HepG2 (cell line): ENCODE measurements around the gene AGXT. TPM values are rescaled to one million over a fixed set of nuclear protein-coding genes. Genes with fewer than 3 reads are reported as not detected.

Experiments used
- ATAC-seq: fragments of 200-7000 bp; cut with Tn5 transposase; 3 replicates; pipeline ENCODE4 v1.9.1; 2020; ENCODE audit warnings: mild to moderate bottlenecking, moderate library complexity
- BruUV-seq: library from RNA; stranded (reverse); fragments of 400-500 nt; replicated peaks from 2 replicates; lab custom pipeline; 2021; lab: Mats Ljungman, UMichigan
- CTCF ChIA-PET: fragments of 300-600 bp; formaldehyde crosslinking; extraction: SDS; loops from one replicate; lab custom pipeline; 2021; ENCODE audit warnings: low total read pairs, inconsistent platforms, low intra/inter-chr PET ratio; lab: Yijun Ruan, JAX
- POLR2A ChIA-PET: fragments of 350-600 bp; sonication (Branson Sonifier 250); formaldehyde crosslinking; loops from one replicate; lab custom pipeline; 2020; ENCODE audit warnings: antibody characterized with exemption, inconsistent platforms; lab: Yijun Ruan, JAX
- DNase-seq: peaks from one replicate; pipeline ENCODE4 v3.0.0-alpha.2; 2015; ENCODE audit warnings: low spot score
- FAIRE-seq: peaks from 3 replicates; lab custom pipeline; 2011; peaks lifted over from hg19 to GRCh38; lab: Jason Lieb, UNC
- H2AFZ ChIP-seq: one replicate; pipeline ENCODE4 v1.6.1; 2011; ENCODE audit warnings: low read length, inconsistent platforms
- H3K27ac ChIP-seq: fragments of 300-600 bp; 3 replicates; pipeline ENCODE4 v1.8.0; 2011; ENCODE audit warnings: mixed run types, mild to moderate bottlenecking, mixed read lengths, low read length, inconsistent platforms; ENCODE audit not compliant: insufficient read depth; ENCODE audit errors: extremely low read length
- H3K27me3 ChIP-seq, 2 experiments: fragments of 200-600 bp in 1 of 2; 2 replicates in 1 of 2; 3 replicates in 1 of 2; pipeline versions ENCODE4 v1.6.0 to v1.8.0; 2011; ENCODE audit warnings: low read length in 2 of 2, mild to moderate bottlenecking in 2 of 2, moderate library complexity in 2 of 2, inconsistent platforms in 1 of 2; ENCODE audit not compliant: insufficient read depth in 2 of 2, control insufficient read depth in 1 of 2
- H3K36me3 ChIP-seq, 2 experiments: fragments of 200-600 bp in 1 of 2; replicated peaks in 1 of 2; 2 replicates in 1 of 2; 3 replicates in 1 of 2; pipeline versions ENCODE4 v1.5.1 to v1.8.0; 2011; ENCODE audit warnings: low read length in 2 of 2, inconsistent platforms in 1 of 2; ENCODE audit not compliant: insufficient read depth in 2 of 2, control insufficient read depth in 1 of 2
- H3K4me1 ChIP-seq: 2 replicates; pipeline ENCODE4 v1.5.1; 2012; ENCODE audit warnings: low read length, inconsistent platforms; ENCODE audit not compliant: insufficient read depth
- H3K4me2 ChIP-seq: 2 replicates; pipeline ENCODE4 v1.6.0; 2011; ENCODE audit warnings: low read depth, low read length, inconsistent platforms
- H3K4me3 ChIP-seq, 3 experiments: fragments of 200-600 bp in 1 of 3; sonication (generic), shearing (Covaris generic) in 1 of 3; replicated peaks in 1 of 3; 2 replicates each; pipeline ENCODE4 v1.5.1; 2011 to 2016; ENCODE audit warnings: low read length in 3 of 3, inconsistent platforms in 2 of 3, low read depth in 2 of 3, mild to moderate bottlenecking in 2 of 3, control low read depth in 1 of 3, mixed read lengths in 1 of 3; ENCODE audit not compliant: insufficient read depth in 1 of 3
- H3K79me2 ChIP-seq: one replicate; pipeline ENCODE4 v1.6.1; 2011; ENCODE audit warnings: low read length, inconsistent platforms; ENCODE audit not compliant: insufficient read depth
- H3K9ac ChIP-seq: 2 replicates; pipeline ENCODE4 v1.6.0; 2011; ENCODE audit warnings: mild to moderate bottlenecking, low read depth, low read length, inconsistent platforms; ENCODE audit not compliant: insufficient read depth
- H3K9me3 ChIP-seq: 2 replicates; pipeline ENCODE4 v1.5.1; 2012; ENCODE audit warnings: mild to moderate bottlenecking, low read length
- H4K20me1 ChIP-seq: 2 replicates; pipeline ENCODE4 v1.6.0; 2011; ENCODE audit warnings: inconsistent platforms, mild to moderate bottlenecking, low read length, moderate library complexity; ENCODE audit not compliant: insufficient read depth
- HES4 ChIP-seq: sonication (generic); formaldehyde crosslinking; IDR thresholded peaks from 2 replicates; pipeline ENCODE4 v1.9.0; 2021; ENCODE audit warnings: mild to moderate bottlenecking, missing genetic modification reagents, borderline replicate concordance
- HIVEP1 ChIP-seq: sonication (generic); formaldehyde crosslinking; IDR thresholded peaks from 2 replicates; pipeline ENCODE4 v1.4.0; 2020; ENCODE audit warnings: mild to moderate bottlenecking, missing genetic modification reagents
- JUND ChIP-seq: sonication (generic); formaldehyde crosslinking; IDR thresholded peaks from 2 replicates; pipeline ENCODE4 v1.8.0; 2022; ENCODE audit warnings: mild to moderate bottlenecking, missing genetic modification reagents
- KLF13 ChIP-seq: sonication (generic); formaldehyde crosslinking; IDR thresholded peaks from 2 replicates; pipeline ENCODE4 v1.4.0; 2020; ENCODE audit warnings: mild to moderate bottlenecking, missing genetic modification reagents
- MAZ ChIP-seq, 2 experiments: sonication (generic) in 1 of 2; formaldehyde crosslinking in 1 of 2; IDR thresholded peaks; 2 replicates each; pipeline versions ENCODE4 v1.5.0 to v1.6.1; 2012 to 2020; ENCODE audit warnings: low read depth in 2 of 2, mild to moderate bottlenecking in 2 of 2, borderline replicate concordance in 1 of 2, improper control_type of control experiment in 1 of 2, low read length in 1 of 2, missing genetic modification reagents in 1 of 2, moderate library complexity in 1 of 2
- MED13 ChIP-seq: sonication (generic); formaldehyde crosslinking; IDR thresholded peaks from 2 replicates; pipeline ENCODE4 v1.5.0; 2020; ENCODE audit warnings: missing genetic modification reagents
- PITX1 ChIP-seq: sonication (generic); formaldehyde crosslinking; IDR thresholded peaks from 2 replicates; pipeline ENCODE4 v1.5.1; 2020; ENCODE audit warnings: mild to moderate bottlenecking, missing genetic modification reagents
- PLRG1 ChIP-seq: fragments of 450-650 bp; conservative IDR thresholded peaks from 2 replicates; pipeline ENCODE4 v1.6.1; 2016
- RNF219 ChIP-seq: sonication (generic); formaldehyde crosslinking; IDR thresholded peaks from 2 replicates; pipeline ENCODE4 v1.5.0; 2020; ENCODE audit warnings: mild to moderate bottlenecking, missing genetic modification reagents
- RXRA ChIP-seq: sonication (generic); formaldehyde crosslinking; IDR thresholded peaks from 2 replicates; pipeline ENCODE4 v1.5.1; 2020; ENCODE audit warnings: missing genetic modification reagents
- U2AF2 ChIP-seq: fragments of 200-400 bp; formaldehyde crosslinking; IDR thresholded peaks from 2 replicates; pipeline ENCODE4 v1.6.1; 2017; ENCODE audit warnings: low read depth, mild to moderate bottlenecking, low read length
- ZFP37 ChIP-seq: sonication (generic); formaldehyde crosslinking; IDR thresholded peaks from 2 replicates; pipeline ENCODE4 v1.4.0; 2020; ENCODE audit warnings: missing genetic modification reagents, borderline replicate concordance
- ZNF143 ChIP-seq: sonication (generic); formaldehyde crosslinking; IDR thresholded peaks from 2 replicates; pipeline ENCODE4 v1.4.0; 2020; ENCODE audit warnings: missing genetic modification reagents
- ZNF260 ChIP-seq: sonication (generic); formaldehyde crosslinking; IDR thresholded peaks from 2 replicates; pipeline ENCODE4 v1.4.0; 2020; ENCODE audit warnings: missing genetic modification reagents, low read depth, mild to moderate bottlenecking, borderline replicate concordance
- ZNF281 ChIP-seq: sonication (generic); formaldehyde crosslinking; IDR thresholded peaks from 2 replicates; pipeline ENCODE4 v1.4.0; 2020; ENCODE audit warnings: missing genetic modification reagents, borderline replicate concordance
- ZNF569 ChIP-seq: sonication (generic); formaldehyde crosslinking; IDR thresholded peaks from 2 replicates; pipeline ENCODE4 v1.5.0; 2020; ENCODE audit warnings: mild to moderate bottlenecking, missing genetic modification reagents, moderate library complexity, borderline replicate concordance
- ZNF709 ChIP-seq: sonication (generic); formaldehyde crosslinking; IDR thresholded peaks from 2 replicates; pipeline ENCODE4 v1.5.0; 2020; ENCODE audit warnings: mild to moderate bottlenecking, missing genetic modification reagents
- WGBS: methylation state at CpG from one replicate; pipeline ENCODE4 v1.1.6; 2017; ENCODE audit warnings: low lambda C conversion rate; 5-methylcytosine and 5-hydroxymethylcytosine counted together
- in situ Hi-C: cut with HindIII; loops from 2 replicates; pipeline ENCODE4 v1.10.0; 2017; ENCODE audit warnings: low pct_unique_long_range_greater_than_20kb; ENCODE audit not compliant: extremely low pct_ligation_motif_present
- intact Hi-C: fragments of 100-400 bp; cut with micrococcal nuclease; formaldehyde crosslinking; loops from one replicate; pipeline ENCODE4 v1.10.0; 2022; ENCODE audit not compliant: unreplicated experiment
- polyA plus RNA-seq, 8 experiments: library from polyadenylated mRNA; depleted of rRNA in 3 of 8; stranded (reverse) in 7 of 8; unstranded in 1 of 8; fragments of >200 nt; fragmentation: Illumina TruSeq in 4 of 8; extraction: Trizol in 4 of 8; gene quantifications; 2 replicates each; pipeline versions ENCODE4 v1.2.1 to v1.2.3, GENCODE V29; 2011 to 2016; ENCODE audit warnings: low read depth in 4 of 8, missing spikeins in 1 of 8, mixed read lengths in 1 of 8; ENCODE audit not compliant: insufficient read depth in 1 of 8
- total RNA-seq, 5 experiments: library from RNA; depleted of rRNA; stranded (reverse); fragments of >200 nt; fragmentation: Illumina TruSeq; extraction: Trizol; gene quantifications; 2 replicates each; pipeline ENCODE4 v1.2.3, GENCODE V29; 2016; ENCODE audit warnings: low read depth in 1 of 5

Gene AGXT
- total and polyA plus RNA-seq, 2 of the 13 experiments (the other 11 are each of a cell fraction or from before 2014, with no cell fraction given), result 41.9 to 96.1 TPM

- CTCF ChIA-PET, result interaction anchor here (1.5 to 3.0 kb wide), 4 partner anchors 56 to 78 kb away, joined by 4 to 25 read pairs (median 18); no protein-coding TSS in a partner anchor
- FAIRE-seq (no peak), ATAC-seq (peak; percentile 6), DNase-seq (no peak)
- WGBS, result 32% methylated on average over 19 of the region's 21 CpGs
- H3K27me3 ChIP-seq, result peaks cover 8 to 68% of the 10 kb centered on the region in 2 experiments; a peak in 4 of 5 replicates
- no TSS peak for BruUV-seq
- no peak overlapping the region for H2AFZ ChIP-seq
- H3K4me3 ChIP-seq, result peak overlapping the region in 2 of 3 experiments; percentile 25 to 68; a peak in 2 of 6 replicates
- H4K20me1 ChIP-seq, result no peaks in the 10 kb centered on the region
- peaks cover 40% of the 10 kb centered on the region for H3K4me1 ChIP-seq
- H3K4me2 ChIP-seq, result peak overlapping the region; percentile 81
- H3K27ac ChIP-seq, result no peak overlapping the region
- intact Hi-C loops, result loop anchor here (2.0 kb wide), 1 partner anchor 56 kb away; no protein-coding TSS in a partner anchor
- peak overlapping the region; percentile 24; the same call in 1 of the 2 replicates for H3K9ac ChIP-seq
- H3K9me3 ChIP-seq, result no peaks in the 10 kb centered on the region
- in situ Hi-C loops, result no loop called here
- H3K36me3 ChIP-seq, result no peaks in the 10 kb centered on the region
- no peaks in the 10 kb centered on the region for H3K79me2 ChIP-seq
- POLR2A ChIA-PET, result interaction anchor here (1.2 to 3.0 kb wide), 6 partner anchors 18 to 56 kb away, joined by 3 to 16 read pairs (median 7); partner anchors contain the start of gene MAB21L4
- TF ChIP-seq ZNF569 (CRISPR knock-in tag) (no peak), MAZ (IDR thresholded peaks at IDR 0.05; ENCODE audit: borderline replicate concordance, low read depth, low read length) (no peak), MAZ (CRISPR knock-in tag; IDR thresholded peaks at IDR 0.05; ENCODE audit: low read depth) (no peak), HIVEP1 (no peak; the same call in 1 of the 2 replicates), PLRG1 (no peak), U2AF2 (no peak), ZNF709 (peak; percentile 48; the same call in 1 of the 2 replicates), KLF13 (CRISPR knock-in tag) (0 out of 2 replicates have a peak, but pooled peaks have one; percentile 76), ZNF260 (CRISPR knock-in tag) (no peak), ZFP37 (no peak), HES4 (CRISPR knock-in tag) (peak; percentile 76), RNF219 (CRISPR knock-in tag) (no peak), RXRA (no peak), ZNF281 (CRISPR knock-in tag) (0 out of 2 replicates have a peak, but pooled peaks have one; percentile 30), PITX1 (no peak), MED13 (CRISPR knock-in tag) (no peak), ZNF143 (CRISPR knock-in tag) (0 out of 2 replicates have a peak, but pooled peaks have one; percentile 13), JUND (CRISPR knock-in tag) (no peak)
Observed at GRCh38 chr2:240912878-240913809, 44.5 kb downstream of the AGXT start.
